Cerebellar cortex (tissue), 1 donor: ENCODE data around the gene EIF5.

Experiments
- DNase-seq: peaks from one replicate; pipeline ENCODE4 v3.0.0-alpha.2; 2015; ENCODE audit warnings: low spot score

Gene EIF5

GRCh38 chr14:103333754-103334643 is at the start of gene EIF5:
Gene EIF5 (plus strand): TSS chr14:103334237. CDS start chr14:103335861, 1,624 bp downstream.
- peak; percentile 97 for DNase-seq

DNA sequence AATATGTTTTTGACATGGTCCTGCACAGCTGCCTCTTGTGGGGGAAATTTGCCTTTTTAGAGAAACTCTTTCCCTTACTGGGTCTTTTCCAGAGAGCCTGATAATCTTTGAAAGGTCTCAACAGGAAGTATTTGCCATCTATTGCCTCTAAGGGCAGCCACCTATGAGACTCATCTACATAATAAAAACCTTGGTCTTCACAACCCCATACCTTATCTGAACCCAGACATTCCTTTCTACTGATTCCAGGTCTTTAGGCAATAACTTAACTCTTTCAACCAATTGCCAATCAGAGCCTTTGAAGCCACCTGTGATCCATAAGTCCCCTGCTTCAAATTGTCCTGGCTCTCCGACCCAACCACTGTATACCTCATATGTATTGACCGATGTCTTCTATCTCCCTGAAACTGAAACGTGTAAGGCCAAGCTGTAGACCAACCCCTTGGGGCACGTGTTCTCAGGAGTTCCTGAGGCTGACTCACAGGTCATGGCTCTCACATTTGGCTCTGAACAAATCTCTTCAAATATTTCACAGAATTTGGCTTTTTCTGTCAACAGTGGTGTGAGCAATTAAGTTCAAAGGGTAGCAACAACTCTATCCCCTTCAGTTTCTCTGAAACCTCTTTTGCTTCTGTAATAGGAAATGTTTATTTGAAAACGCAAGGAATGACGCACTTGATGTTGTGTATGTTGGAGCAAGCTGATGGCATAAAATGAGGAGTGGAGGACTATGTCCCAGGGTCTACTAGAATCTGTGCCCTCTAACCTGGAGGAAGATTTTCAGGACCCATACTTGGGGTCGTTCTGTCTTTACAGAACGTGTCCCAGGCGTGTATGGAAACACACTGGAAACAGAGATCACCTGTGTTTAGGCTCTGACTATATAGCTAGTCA is 49.2 kb upstream of the EIF5 start:
- no peak for DNase-seq

DNA sequence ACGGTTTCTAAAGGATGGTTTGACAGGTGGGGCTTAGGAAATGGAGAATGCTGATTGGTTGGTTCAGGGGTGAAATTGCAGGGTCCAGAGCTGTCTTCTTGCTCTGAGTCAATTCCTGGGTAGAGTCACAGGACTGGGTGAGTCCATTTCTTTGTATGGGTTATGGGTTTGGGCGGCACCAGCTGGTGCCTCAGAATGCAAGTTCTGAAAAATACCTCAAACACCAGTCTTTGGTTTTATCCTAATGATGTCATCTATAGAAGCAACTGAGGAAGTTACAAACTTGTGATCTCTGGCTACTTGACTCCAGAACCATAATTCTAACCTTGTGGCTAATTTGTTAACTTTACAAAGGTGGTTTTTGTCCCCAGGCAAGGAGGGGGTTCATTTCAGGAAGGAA is 47.6 kb upstream of the EIF5 start:
- no peak for DNase-seq

DNA sequence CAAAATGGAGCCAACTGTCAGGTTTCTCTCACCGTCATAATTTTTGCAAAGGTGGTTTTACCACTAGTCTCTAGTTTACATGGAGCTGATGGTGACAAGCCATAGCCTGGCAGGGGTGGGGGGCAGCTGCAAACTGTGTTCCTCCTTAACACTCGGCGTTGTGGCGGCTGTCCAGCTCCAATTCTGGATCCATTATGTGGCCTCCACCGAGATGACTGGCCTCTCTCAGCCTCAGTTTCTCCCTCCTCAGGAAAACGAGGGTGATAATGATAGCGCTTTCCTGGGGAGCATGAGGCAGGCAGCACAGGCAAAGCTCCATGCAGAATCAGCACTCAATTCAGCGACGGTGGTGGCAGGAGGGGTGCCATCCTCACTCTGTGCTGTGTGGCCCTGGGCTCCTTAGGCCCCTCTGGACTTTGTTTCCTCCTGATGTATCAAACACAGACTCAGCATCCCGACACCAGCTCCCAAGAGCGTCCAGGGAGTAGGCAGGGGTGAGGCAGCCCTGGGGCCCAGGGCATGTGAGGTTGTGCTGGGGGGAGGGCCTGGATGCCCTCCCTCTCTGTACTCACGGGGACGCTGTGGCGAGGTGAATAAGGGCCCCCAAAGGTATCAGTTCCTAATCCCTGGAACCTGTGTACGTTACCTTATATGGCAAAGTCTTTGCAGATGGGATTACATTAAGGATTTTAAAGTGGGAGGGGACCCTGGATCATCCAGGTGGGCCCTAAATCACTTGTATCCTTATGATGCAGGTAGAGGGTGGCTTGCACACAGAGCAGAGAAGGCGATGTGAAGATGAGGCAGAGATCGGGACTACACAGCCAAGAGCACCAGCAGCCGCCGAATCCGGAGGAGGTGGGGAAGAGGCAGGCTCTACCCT is 46.8 kb upstream of the EIF5 start:
- no peak for DNase-seq

DNA sequence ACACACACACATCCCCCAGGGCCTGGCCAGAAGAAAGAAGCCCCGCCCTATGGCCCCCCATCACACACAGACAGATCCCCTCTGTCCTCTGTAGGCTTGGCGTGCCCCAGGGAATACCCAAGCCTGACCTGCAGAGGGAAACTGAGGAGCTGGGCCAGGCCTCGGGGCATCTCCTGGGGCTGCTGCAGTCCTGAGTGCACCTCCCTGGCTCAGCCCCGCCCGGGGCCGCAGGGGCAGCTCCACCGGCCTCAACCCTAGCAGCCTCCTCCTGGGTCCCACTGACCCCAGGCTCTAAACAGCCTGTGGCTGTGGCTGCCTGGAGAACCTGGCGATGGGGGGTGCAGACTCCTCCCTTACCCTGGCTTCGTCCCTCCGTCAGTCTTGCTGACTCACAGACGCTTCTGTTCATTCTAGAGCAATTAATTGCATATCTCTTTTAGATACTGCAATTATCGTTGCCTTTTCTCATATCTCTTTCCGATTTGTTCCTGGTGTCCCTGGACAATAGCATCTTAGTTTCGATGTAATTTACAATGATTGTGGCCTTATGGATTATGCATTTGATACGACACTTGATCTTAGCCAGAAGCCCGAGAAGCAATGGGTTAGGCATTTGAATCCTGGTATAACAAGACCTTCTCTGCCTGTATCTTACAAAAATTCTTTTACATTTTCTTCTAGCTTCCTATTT is 45.8 kb upstream of the EIF5 start:
- no peak for DNase-seq

DNA sequence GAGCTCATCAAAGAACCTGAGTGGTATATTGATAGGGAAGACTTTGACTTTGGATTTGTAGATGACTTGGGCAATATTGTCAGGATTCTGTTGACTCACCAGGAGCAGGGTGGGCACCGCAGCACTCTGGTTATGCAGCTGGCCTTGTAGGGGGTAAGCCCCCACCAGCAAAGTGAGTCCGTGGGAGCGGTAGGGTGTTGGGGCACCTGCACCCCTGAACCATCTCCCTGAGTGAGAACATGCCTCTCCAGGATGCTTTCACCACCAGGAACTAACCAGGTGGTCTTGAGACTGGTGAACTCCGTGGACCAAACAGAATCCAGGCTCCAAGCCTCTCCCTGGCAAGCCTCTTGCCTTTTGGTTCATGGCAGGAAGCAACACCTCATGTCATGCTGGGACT is 44.0 kb upstream of the EIF5 start:
- DNase-seq = no peak

- no peak for DNase-seq
These were observed 43.5 kb upstream of the EIF5 start for GRCh38 chr14:103290494-103290893.

DNA sequence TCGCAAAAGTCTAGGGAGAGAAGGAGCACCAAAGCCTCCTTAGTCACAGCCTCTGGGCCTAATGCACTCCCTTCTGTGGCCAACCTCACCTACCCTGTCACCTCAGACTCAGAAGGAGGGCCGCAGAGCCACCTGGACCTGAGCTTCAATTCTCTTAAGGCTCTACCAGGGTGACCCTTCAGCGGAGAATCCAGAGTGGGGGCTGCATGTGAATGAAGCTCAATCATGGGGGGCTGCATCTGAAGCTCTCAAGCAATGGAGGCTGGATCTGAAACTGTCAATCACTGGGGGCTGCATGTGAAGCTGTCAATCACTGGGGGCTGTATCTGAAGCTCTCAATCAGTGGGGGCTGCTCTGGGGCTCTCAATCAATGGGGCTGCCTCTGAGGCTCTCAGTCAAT is 43.1 kb upstream of the EIF5 start:
- DNase-seq = no peak

- peak; percentile 74 for DNase-seq
These were observed 41.3 kb upstream of the EIF5 start for GRCh38 chr14:103292426-103293374.

- no peak for DNase-seq
These were observed 40.6 kb upstream of the EIF5 start for GRCh38 chr14:103293465-103293864.

DNA sequence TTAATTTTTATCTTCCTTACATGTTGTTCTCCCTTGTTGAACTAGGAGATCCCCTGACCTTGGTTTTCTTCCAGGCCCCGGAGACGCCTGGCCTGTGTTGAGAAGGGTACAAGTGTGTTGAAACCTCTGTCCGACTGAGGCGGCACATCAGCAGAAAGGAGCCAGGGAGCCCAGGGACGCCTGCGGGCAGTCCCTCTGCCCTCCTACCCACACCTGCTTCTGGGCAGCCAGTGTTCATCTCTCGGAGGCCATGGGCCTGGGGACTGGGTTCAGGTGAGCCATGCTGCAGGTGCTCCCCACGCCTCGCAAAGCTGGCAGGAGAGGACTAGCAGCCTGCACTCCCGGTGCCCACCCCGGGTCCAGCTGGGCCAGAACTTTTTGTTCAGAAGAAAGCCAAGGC is 39.9 kb upstream of the EIF5 start:
- no peak for DNase-seq

- no peak for DNase-seq
These were observed 38.0 kb upstream of the EIF5 start for GRCh38 chr14:103296007-103296406.

GRCh38 chr14:103296987-103297386 is 37.0 kb upstream of the EIF5 start:
- no peak for DNase-seq

DNA sequence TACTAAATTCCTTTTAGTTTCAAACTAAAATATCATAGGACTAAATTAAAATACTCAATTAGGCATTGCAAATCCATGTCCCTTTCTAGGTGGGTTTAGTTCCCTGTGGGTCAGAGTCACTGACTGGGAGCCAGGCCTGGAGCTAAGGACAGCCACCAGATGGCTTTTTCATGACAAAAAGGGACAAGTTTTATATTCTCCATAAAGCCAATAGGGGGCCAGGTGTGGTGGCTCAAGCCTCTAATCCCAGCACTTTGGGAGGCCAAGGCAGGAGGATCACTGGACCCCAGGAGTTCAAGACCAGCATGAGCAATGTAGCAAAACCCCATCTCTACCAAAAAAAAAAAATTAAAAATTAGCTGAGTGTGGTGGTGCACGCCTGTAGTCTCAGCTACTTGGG is 35.4 kb upstream of the EIF5 start:
- no peak for DNase-seq

- no peak for DNase-seq
These were observed 32.3 kb upstream of the EIF5 start for GRCh38 chr14:103301512-103302354.

- no peak for DNase-seq
These were observed 31.1 kb upstream of the EIF5 start for GRCh38 chr14:103302966-103303365.

DNA sequence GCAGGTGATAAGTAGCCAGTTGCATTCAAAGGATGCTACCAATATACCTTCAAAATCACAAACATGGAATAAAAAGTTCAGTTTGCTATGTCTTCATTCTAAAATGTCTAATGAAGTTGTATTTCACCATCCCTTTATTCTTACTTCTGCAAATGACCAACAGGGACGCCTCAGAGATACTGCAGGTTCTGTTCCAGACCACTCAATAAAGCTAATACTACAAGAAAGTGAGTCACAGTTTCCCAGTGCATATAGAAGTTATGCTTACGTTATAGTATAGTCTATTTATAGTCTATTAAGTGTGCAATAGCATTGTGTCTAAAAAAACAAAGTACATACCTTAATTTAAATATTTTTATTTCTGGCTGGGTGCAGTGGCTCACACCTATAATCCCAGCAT is 29.3 kb upstream of the EIF5 start:
- DNase-seq = no peak

DNA sequence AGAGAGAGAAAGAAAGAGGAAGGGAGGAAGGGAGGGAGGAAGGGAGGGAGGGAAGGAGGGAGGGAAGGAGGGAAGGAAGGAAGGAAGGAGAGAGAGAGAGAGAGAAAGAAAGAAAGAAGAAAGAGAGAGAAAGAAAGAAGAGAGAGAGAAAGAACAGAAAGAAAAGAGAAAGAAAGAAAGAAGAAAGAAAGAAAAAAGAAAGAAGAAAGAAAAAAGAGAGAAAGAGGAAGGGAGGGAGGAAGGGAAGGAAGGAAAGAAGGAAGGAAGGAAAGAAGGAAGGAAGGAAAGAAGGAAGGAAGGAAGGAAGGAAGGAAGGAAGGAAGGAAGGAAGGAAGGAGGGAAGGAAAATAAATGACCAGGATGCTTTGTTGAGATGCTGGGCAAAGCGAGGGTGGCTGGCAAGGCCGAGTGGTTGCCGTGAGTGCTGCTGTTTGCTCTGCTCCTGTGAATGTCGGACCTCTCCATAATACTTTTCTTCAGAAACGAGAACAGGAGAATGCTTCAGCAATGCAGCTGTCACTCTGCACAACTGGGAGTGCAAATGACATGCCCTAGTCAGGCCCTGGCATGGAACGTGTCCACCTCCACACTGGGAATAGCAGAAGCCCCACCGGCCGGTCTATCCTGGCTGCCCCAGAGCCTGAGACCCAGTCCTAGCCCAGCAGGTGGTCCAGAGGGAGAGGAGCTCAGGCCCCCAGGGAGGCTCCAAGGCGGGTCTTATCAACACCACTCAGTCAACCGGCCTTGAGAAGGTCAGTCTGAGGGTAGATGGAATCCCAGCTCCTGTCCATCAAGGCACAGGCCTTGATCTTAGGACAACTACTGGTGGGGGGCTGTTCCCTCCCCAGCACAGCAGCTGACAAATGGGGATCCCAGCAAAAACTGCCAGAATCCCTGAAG is 25.1 kb upstream of the EIF5 start:
- DNase-seq = no peak
